Mucosa of descending colon (tissue), 3 donors: ENCODE measurements around the gene EFNA1. TPM values are rescaled to one million over a fixed set of nuclear protein-coding genes. Genes with fewer than 3 reads are reported as not detected.

Experiments used
- ATAC-seq: fragments of 200-7000 bp; cut with Tn5 transposase; one replicate; pipeline ENCODE4 v1.9.1; 2020; ENCODE audit warnings: mild to moderate bottlenecking, moderate library complexity
- DNase-seq, 3 donors: peaks; one replicate each; pipeline ENCODE4 v3.0.0-alpha.2; 2020
- H3K36me3 ChIP-seq: fragments of 200-600 bp; one replicate; pipeline ENCODE4 v1.8.0; 2021; ENCODE audit warnings: low read depth, mild to moderate bottlenecking
- H3K4me1 ChIP-seq: fragments of 200-600 bp; one replicate; pipeline ENCODE4 v1.8.0; 2021; ENCODE audit warnings: low read depth, mild to moderate bottlenecking
- H3K4me3 ChIP-seq: fragments of 200-600 bp; one replicate; pipeline ENCODE4 v1.8.0; 2021; ENCODE audit warnings: mild to moderate bottlenecking
- H3K9me3 ChIP-seq: fragments of 200-600 bp; one replicate; pipeline ENCODE4 v1.8.0; 2021; ENCODE audit warnings: mild to moderate bottlenecking
- CTCF ChIP-seq: fragments of 200-600 bp; IDR thresholded peaks from one replicate; pipeline ENCODE4 v1.8.0; 2022; ENCODE audit warnings: antibody characterized with exemption, mild to moderate bottlenecking
- intact Hi-C, 2 donors: fragments of 100-400 bp; cut with DNase I in 1 of 2; cut with micrococcal nuclease in 1 of 2; formaldehyde crosslinking; loops; one replicate each; pipeline versions ENCODE4 v1.11.0 to v1.11.1; 2022; cut with DNase I, micrococcal nuclease
- long read RNA-seq, 2 donors: library from polyadenylated mRNA; unstranded; transcript quantifications; one replicate each; pipeline ENCODE4 v2.0.0, GENCODE V29; 2019 to 2021
- total RNA-seq, 3 donors: library from RNA; stranded (reverse); fragmentation: NEBNext Ultra II Directional in 2 of 3; extraction: Animal tissue kit (Norgen Biotek cat#: 25700) in 2 of 3; gene quantifications; one replicate each; pipeline versions ENCODE4 v1.2.1 to v1.2.4, GENCODE V29; 2021 to 2023
- donor health status: DM: no; HTN: no; CAD: no; lungs with moderate emphysema.
- donor health status: DM: no; HTN: no; CAD: no.
- donor health status: DM: no; HTN: yes; CAD: no.

Gene EFNA1
- total RNA-seq: 100 to 1,000 TPM in 2 of 3 donors, 10 to 100 TPM in 1; 46.3 to 198 (median 110) TPM
- long read RNA-seq, donor 1, transcript EFNA1-202 (5 exons, 1,926 nt): major isoform, 59 of 64 reads
- long read RNA-seq, donor 1, partial matches to known transcripts: 0 of 64 reads
- long read RNA-seq, donor 1, other reads (novel, unspliced or antisense): 4 of 64 reads
- long read RNA-seq, donor 2, transcript EFNA1-202 (5 exons, 1,926 nt): major isoform, 145 of 167 reads
- long read RNA-seq, donor 2, transcript EFNA1-201 (4 exons, 1,444 nt): minor isoform, 9 of 167 reads
- long read RNA-seq, donor 2, partial matches to known transcripts: 10 of 167 reads
- long read RNA-seq, donor 2, other reads (novel, unspliced or antisense): 0 of 167 reads

- H3K9me3 ChIP-seq: no peaks in the 10 kb centered on the region
- no peaks in the 10 kb centered on the region for H3K36me3 ChIP-seq
- ATAC-seq (peak; percentile 61), DNase-seq (peak; percentile 88 to 90 (median 88))
- TF ChIP-seq CTCF: no peak
- peaks cover 28% of the 10 kb centered on the region for H3K4me1 ChIP-seq
- H3K4me3 ChIP-seq: peak within 1 kb of the TSS; percentile 63
- intact Hi-C loops: no loop called here
Observed at GRCh38 chr1:155127105-155127966, at the start of gene EFNA1. EFNA1 (plus strand) TSS chr1:155127876; CDS start chr1:155127978, 102 bp downstream.

GRCh38 chr1:155078469-155079209 lies 49.0 kb upstream of the EFNA1 start, which contains the start of gene EFNA3:
EFNA3 (plus strand) TSS chr1:155078837; CDS start chr1:155078942, 105 bp downstream.
- H3K9me3 ChIP-seq: no peaks in the 10 kb centered on the region
- H3K4me1 ChIP-seq: peaks cover 49% of the 10 kb centered on the region
- no peak within 1 kb of the TSS for H3K4me3 ChIP-seq
- ATAC-seq (peak; percentile 61), DNase-seq (peak; percentile 85 to 92 (median 88))
- intact Hi-C loops: no loop called here
- no peak for TF ChIP-seq CTCF
- H3K36me3 ChIP-seq: no peaks in the 10 kb centered on the region

GRCh38 chr1:155079210-155079486 lies 48.5 kb upstream of the EFNA1 start:
- H3K9me3 ChIP-seq: no peaks in the 10 kb centered on the region
- DNase-seq (no peak), ATAC-seq (no peak)
- TF ChIP-seq CTCF: no peak
- no peaks in the 10 kb centered on the region for H3K36me3 ChIP-seq
- intact Hi-C loops: no loop called here
- peaks cover 54% of the 10 kb centered on the region for H3K4me1 ChIP-seq
- no peak overlapping the region for H3K4me3 ChIP-seq

- Histone ChIP-seq H3K36me3 (no peaks in the 10 kb centered on the region), H3K4me1 (peaks cover 58% of the 10 kb centered on the region), H3K4me3 (no peak overlapping the region), H3K9me3 (no peaks in the 10 kb centered on the region)
- DNase-seq: peak; percentile 41 to 62 (median 59)
- no peak for ATAC-seq
- TF ChIP-seq CTCF: no peak
- intact Hi-C loops: no loop called here
Observed at GRCh38 chr1:155079487-155080311, 48.0 kb upstream of the EFNA1 start.
